ENCODE data around the gene SYPL2.
"Not testable (repeated sequence)": the region's sequence is repeated elsewhere in the genome, so short reads cannot be mapped to it uniquely, and the experiment has no call there.

The SYPL2 gene

GRCh38 chr1:109467301-109467777, 993 bp downstream of the SYPL2 start:
- no peak for TF ChIP-seq CTCF (IDR thresholded peaks at IDR 0.05; ENCODE audit: unreplicated experiment in 3 of 3)
- H3K9me3 Mint-ChIP-seq, result no peaks in the 10 kb centered on the region
- peak overlapping the region; percentile 69 to 79 (median 72) for H3K4me3 Mint-ChIP-seq
- H3K27me3 Mint-ChIP-seq (ENCODE audit: low read depth), result peaks cover 97% of the 10 kb centered on the region
- H3K4me1 Mint-ChIP-seq, result peaks cover 11% of the 10 kb centered on the region
- no peaks in the 10 kb centered on the region for H3K36me3 Mint-ChIP-seq (ENCODE audit: low read depth)
- H3K27ac Mint-ChIP-seq, result peak overlapping the region in 1 of 3 experiments; percentile 51

GRCh38 chr1:109468061-109468460, 1.7 kb downstream of the SYPL2 start:
- no peak for TF ChIP-seq CTCF (IDR thresholded peaks at IDR 0.05; ENCODE audit: unreplicated experiment in 3 of 3)
- Mint-ChIP-seq H3K36me3 (ENCODE audit: low read depth) (no peaks in the 10 kb centered on the region), H3K9me3 (no peaks in the 10 kb centered on the region), H3K4me3 (peak overlapping the region; percentile 69 to 79 (median 72)), H3K27me3 (ENCODE audit: low read depth) (peaks cover 97% of the 10 kb centered on the region), H3K4me1 (peaks cover 11% of the 10 kb centered on the region), H3K27ac (no peak overlapping the region)

- TF ChIP-seq CTCF (IDR thresholded peaks at IDR 0.05; ENCODE audit: unreplicated experiment in 3 of 3), result no peak
- Mint-ChIP-seq H3K4me3 (no peak overlapping the region), H3K9me3 (no peaks in the 10 kb centered on the region), H3K36me3 (ENCODE audit: low read depth) (no peaks in the 10 kb centered on the region), H3K4me1 (peaks cover 11% of the 10 kb centered on the region), H3K27ac (no peak overlapping the region), H3K27me3 (ENCODE audit: low read depth) (peaks cover 97% of the 10 kb centered on the region)
Observed at GRCh38 chr1:109468903-109469302, 2.6 kb downstream of the SYPL2 start.

- H3K4me1 Mint-ChIP-seq, result peaks cover 4% of the 10 kb centered on the region
- peaks cover 91% of the 10 kb centered on the region for H3K27me3 Mint-ChIP-seq (ENCODE audit: low read depth)
- no peak for TF ChIP-seq CTCF (IDR thresholded peaks at IDR 0.05; ENCODE audit: unreplicated experiment in 3 of 3)
- H3K27ac Mint-ChIP-seq, result no peak overlapping the region
- H3K36me3 Mint-ChIP-seq (ENCODE audit: low read depth), result no peaks in the 10 kb centered on the region
- H3K4me3 Mint-ChIP-seq, result no peak overlapping the region
- no peaks in the 10 kb centered on the region for H3K9me3 Mint-ChIP-seq
Observed at GRCh38 chr1:109470245-109470644, 3.9 kb downstream of the SYPL2 start.

- Mint-ChIP-seq H3K4me1 (no peaks in the 10 kb centered on the region), H3K27me3 (ENCODE audit: low read depth) (peaks cover 90% of the 10 kb centered on the region), H3K4me3 (no peak overlapping the region), H3K36me3 (ENCODE audit: low read depth) (no peaks in the 10 kb centered on the region), H3K9me3 (no peaks in the 10 kb centered on the region), H3K27ac (no peak overlapping the region)
- TF ChIP-seq CTCF (IDR thresholded peaks at IDR 0.05; ENCODE audit: unreplicated experiment in 3 of 3), result no peak
Observed at GRCh38 chr1:109472779-109473178, 6.4 kb downstream of the SYPL2 start.

- not testable (repeated sequence) for H3K36me3 Mint-ChIP-seq (ENCODE audit: low read depth); H3K27ac Mint-ChIP-seq; H3K4me3 Mint-ChIP-seq; H3K4me1 Mint-ChIP-seq; H3K9me3 Mint-ChIP-seq
- H3K27me3 Mint-ChIP-seq (ENCODE audit: low read depth), result peaks cover 89% of the 10 kb centered on the region
Observed at GRCh38 chr1:109473284-109474057, 7.1 kb downstream of the SYPL2 start.
